HTERT RPE-1 (cell line): ENCODE results near the gene IGBP1.
"Not testable (repeated sequence)": the region's sequence is repeated elsewhere in the genome, so short reads cannot be mapped to it uniquely, and the experiment has no call there.

Experiments
- in situ Hi-C: fragments of 300-500 bp; cut with MboI; formaldehyde crosslinking; loops from 4 replicates; pipeline ENCODE4 v1.14.3; 2020; ENCODE audit warnings: low sequenced_read_pairs

IGBP1 gene

DNA sequence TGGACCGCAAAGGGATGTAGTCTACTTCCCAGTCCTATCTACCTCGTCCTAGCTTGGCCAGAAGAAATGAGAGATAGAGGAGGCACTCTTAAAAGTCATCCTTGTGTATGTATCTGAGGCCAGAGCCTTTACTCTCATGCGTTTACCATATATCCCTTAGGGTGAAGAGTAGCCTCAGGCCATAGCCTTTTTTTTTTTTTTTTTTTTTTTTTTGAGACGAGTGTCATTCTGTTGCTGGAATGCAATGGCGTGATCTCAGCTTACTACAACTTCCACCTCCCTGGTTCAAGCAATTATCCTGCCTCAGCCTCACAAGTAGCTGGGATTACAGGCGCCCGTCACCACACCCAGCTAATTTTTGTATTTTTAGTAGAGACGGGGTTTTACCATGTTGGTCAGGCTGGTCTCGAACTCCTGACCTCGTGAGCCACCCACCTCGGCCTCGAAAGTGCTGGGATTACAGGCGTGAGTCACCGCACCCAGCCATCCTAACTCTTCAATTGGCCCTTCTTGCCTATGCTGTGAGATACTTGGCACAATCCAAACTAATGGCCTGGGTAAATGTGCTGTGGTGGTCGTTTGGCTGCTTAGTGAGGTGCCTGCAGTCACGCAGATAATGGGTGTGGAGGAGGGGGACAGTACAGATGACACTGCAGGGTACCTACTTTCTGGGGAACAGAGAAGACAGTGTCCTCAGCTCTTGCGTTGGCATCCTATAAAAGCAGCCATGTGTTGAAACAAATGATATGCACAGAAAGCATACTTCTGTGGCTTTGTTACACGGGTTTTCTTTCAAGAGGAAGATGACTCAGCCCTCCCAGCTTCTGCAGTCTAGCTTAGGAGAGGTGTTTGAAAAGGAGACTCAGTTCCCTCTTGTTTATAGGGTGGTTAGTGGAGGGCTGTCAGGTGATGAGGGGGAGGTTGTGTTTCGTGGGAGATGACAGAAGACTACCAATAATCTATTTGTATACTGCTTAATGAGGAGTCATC is 33.6 kb downstream of the IGBP1 start:
- in situ Hi-C loops, result no loop called here

DNA sequence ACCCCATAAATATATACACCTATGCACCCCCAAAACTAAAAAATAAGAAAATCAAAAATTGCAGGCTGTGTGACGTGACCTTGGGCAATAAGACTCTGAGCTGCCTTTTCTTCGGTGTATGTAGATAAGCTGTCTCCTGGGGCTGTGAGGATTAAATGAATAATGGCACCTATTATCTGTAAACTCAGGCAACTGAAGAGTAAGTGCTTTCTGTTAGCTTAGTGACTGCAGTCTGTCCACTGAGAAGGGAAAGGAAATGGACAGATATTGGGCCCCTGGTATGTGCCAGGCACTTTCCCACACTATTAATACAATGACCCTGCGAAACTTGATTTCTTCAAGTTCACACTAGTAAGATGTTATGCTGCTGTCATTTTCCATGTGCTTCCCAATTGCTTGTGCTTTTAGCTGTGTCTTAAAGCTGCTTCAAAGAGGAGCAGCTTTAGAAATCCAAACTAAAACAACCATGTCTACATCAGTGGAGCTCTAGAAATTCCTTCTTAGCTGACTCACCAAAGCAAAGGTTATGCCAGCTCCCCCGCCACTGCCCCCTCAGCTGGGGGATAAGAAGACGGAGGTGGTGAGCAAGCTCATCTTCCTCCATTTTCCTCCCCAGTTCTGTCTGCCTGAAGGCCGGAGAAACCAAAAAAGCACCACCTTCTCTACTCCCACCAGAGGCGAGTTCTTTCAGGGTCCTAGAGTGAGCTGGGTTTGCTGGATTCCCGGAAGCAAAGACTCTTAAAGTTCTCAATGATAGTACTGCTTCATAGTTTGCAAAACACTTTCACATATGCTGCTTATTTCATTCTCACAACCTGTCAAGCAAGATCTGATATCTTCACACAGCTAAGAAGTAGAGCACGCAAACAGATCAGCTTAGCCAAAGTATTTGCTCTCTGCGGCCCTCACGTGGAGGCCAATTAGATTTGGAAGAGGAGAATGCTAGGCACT is 35.3 kb downstream of the IGBP1 start:
- in situ Hi-C loops, result no loop called here

DNA sequence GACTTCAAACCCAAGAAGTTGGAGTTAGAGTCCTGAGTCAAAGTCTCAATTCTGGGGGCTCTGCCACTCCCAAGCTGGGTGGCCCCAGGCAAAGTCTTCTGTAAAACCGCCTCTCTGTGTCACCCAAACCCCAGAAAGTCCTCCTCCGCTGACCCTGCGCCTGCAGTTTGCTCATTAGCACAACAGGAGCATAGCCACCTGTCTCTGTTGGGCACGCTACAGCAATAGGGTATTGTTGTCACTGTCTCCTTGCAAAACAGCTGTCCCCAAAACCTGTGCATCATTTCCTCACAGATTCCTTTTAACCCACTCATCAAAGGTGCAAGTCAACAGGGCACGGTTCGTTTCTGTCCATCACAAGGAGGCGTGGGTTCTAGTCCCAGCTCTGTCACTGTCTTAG is 36.0 kb downstream of the IGBP1 start:
- in situ Hi-C loops, result no loop called here

DNA sequence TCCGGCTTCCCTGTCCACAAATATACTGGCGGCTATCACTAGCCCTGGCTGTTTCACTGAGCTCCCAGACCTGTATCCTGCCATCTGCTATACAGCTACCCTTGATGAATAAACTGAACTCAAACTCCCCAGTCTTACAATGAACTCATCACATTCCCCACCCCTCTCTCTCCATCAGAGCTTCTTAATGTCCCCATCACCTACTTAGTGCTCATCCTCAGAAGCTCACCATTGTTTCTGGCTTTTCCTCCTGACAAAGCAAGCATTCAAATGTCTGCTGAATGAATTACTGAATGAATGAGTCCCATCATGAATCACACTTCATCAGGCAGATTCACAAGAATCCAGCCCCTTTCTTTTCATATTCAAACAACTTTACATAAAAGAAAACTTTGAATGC is 38.4 kb downstream of the IGBP1 start:
- in situ Hi-C loops, result no loop called here

DNA sequence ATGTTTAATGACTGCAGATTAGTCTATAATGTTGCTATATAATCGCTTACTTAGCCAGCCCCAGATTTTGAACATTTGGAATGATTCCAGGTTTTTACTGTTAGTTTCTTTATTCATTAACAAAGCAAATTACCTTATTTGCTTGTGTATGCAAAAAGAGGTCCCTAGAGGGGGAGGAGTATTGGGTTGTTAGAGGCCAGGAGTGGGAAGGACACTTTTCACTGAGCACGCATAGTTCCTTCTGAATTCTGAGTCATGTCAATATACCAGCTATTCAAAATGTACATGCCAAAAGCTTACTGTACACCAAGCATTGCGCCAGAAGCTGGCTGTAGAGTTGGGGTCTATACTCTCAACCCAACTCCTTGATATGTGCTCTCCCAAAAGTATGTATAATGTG is 39.0 kb downstream of the IGBP1 start:
- in situ Hi-C loops, result no loop called here

DNA sequence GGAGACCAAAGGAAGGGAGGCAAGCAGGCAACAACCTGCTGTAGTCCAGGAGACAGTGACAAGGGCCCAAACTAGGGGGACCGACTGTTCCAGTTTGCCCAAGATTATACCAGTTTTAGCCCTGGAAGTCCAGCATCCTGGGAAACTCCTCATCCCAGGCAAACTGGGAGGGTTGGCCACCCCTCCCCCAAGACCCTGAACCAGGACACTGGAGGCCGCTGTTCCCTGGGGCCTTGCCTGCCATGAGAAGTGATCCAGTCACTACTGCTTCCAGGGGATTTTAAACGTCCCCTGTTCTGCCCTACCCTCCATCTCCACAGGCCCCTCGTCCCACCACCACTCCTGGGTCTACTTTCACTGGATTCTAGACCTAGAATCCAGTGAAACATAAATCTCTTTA is 39.7 kb downstream of the IGBP1 start:
- in situ Hi-C loops, result no loop called here

DNA sequence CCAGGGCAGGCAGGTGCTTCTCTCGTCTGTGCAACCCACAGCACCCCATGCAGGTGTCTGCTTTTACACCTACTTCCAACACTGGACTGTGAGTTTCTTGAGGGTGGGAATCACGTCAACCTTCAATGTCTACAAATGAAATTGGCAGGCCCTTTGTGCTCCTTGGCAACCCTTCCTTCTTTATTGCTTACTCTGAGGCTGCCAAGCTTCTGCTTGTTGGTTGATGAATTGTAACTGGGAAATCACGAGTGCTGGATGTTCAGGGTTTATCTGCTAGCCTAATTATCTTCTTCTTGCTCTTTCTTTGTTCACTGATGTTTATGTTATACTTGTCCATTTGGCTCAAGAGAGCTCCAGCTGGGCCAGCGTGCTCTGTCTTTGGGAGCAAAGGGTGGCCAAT is 41.5 kb downstream of the IGBP1 start:
- in situ Hi-C loops, result no loop called here

DNA sequence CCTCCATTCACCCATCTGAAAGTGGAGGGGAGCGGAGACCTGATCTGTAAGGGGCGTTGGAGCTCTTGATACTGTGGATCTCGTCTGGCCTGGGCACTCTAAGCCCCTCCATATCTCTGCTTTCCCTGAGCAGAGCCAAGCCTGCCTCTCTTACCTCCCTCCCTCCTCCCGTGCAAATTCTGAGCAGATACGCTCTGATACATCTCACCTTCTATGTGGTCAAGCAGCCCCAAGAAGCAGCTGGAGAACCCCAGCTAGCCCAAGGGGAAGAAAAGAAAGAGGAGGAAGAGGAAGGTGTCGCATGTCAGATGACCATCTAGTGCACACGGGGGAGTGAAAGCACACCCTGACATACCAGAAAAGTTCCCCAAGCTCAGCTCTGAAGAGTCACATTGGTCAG is 42.1 kb downstream of the IGBP1 start:
- in situ Hi-C loops, result no loop called here

DNA sequence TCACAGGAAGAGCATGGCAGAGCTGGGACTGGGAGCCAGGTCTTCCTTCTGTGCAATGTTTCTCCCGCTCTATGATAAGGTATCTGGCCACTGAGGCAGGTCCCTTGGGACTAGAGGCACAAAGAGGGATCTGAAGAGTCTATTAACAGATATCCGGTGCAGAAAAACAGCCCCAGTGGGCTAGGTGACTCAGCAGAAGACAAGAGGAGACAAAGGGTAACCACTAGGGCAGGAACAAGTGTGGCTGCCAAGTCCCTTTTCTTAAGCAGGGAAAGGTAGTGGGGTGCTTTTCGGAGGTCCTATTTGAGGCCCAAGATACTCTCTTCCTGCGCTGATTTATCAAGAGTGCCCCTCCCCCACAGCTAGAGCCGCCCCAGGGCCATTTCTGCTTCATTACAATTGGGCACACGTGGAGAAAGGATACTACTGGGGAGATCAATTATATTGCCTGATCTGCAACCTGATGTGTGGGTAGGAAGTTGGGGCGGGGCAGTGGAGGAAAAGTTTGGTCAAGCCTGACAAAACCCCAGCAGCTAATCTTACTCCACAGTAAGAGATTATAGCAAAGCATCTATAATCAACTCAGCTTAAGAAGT is 43.8 kb downstream of the IGBP1 start, which contains the start of gene DGAT2L6:
Gene DGAT2L6, plus strand, starts transcription at position 546 of the 596 bp plus-strand sequence. CDS start 100 bp downstream, outside the sequence.
- in situ Hi-C loops, result no loop called here

DNA sequence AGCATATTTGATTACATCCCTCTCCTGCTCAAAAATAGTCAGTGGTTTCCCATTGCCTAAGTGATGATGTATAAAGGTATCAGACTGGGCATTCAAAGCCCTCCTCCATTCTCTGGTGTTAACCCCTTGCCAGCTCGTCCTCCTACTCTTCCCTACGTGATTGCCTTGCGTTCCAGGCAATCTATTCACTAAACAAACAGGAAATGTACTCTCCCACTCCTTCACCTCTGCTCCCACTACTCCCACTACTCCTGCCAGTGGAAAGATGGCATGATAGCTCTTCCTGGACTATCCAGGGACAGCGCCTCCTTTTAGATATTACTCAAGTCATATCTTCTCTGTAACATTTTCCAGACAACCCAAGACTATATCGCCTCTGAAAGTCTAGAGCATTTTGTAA is 49.8 kb downstream of the IGBP1 start:
- in situ Hi-C loops, result no loop called here

DNA sequence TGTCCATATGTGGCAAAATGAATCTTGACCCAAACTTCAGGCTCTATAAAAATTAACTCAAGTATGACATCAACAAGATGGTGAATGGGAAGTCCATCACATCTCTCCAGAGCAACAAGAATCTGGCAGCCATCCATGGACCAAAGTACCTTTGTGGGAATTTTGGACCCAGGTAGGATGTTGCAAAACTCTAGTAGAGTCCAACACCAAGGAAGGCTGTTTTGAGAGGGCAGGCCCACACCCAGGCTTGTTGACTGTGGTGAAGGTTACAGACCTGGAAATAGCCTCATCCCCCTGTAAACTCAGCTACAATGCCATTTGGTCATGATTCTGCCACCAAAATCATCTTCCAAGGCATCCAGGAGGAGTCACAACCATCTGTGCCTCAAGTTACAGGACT is 57.0 kb downstream of the IGBP1 start:
- in situ Hi-C loops, result no loop called here

DNA sequence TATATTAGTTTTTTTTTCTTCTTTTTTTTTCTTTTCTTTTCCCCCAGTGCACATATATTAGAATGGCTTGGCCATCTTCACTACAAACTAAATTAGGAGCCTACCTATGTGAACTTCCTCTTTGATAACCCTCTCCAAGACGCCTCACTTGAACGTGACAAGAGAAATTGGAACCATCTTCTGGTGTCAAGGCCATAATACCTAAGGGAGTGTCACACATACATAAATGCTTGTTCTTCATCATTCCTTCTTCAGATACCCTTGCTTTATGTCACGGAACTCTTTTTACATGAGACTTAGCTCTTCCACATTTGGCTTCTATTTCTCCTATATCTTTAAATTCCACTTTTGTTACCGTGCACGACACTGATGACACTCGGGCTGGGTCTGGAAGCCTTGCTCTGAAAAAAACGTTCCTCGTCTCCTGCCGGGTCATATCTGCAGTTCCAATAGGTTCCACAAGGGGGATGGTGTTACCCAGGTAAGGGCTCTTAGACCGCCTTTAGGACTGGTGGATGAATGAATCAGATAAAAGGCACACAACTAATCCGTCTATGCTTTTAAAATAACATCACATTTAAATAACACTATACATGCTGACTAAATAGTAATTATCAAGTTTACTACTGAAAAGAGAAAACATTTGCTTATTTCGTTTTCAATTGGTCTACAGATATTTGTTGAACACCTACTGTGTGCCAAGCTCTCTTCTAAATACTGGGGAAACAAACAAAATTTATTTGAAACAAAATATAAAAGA is 63.9 kb downstream of the IGBP1 start:
- in situ Hi-C loops, result no loop called here

DNA sequence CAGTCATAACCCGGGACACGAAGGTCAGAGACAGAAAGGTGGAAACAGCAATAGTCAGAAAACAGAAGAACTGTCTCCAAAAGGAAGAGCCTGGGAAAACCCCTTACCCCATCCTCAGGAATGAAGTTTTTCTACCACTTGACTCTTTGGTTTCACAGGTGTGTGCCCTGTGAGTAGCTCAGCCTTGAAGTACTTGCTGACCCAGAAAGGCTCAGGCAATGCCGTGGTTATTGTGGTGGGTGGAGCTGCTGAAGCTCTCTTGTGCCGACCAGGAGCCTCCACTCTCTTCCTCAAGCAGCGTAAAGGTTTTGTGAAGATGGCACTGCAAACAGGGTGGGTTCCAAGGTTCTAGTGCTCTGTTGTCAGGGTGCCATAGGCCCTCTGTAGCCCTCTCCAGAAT is 68.5 kb downstream of the IGBP1 start:
- in situ Hi-C loops, result no loop called here

DNA sequence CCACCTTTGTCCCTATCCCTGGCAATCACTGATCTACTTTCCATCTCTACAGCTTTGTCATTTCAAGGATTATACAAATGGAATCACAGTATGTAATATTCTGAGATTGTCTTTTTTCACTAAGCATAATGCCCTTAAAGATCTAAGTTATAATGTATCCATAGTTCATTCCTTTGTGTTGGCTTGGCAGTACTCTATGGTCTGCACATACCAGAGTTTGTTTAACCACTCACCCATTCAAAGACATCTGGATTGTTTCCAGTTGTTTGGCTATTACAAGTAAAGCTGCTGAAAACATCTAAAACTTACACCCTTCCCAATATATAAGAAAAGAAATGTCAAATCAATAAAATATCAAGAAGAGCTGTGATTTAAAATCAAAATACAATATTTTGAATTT is 75.2 kb downstream of the IGBP1 start:
- in situ Hi-C loops, result no loop called here

DNA sequence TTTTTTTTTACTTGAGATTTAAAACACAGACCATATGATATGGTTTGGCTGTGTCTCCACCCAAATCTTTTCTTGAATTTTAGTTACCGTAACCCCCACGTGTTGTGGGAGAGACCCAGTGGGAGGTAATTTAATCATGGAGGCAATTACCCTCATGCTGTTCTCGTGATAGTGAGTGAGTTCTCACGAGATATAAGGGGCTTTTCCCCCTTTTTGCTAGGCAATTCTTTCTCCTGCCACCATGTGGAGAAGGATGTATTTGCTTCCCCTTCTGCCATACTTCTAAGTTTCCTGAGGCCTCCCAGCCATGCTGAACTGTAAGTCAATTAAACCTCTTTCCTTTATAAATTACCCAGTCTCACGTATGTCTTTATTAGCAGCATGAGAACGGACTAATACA is 76.3 kb downstream of the IGBP1 start:
- in situ Hi-C loops, result not testable (repeated sequence)
